Karpas-422 (cell line): ENCODE results near the gene LAMA3. TPM values are rescaled to one million over a fixed set of nuclear protein-coding genes. Genes with fewer than 3 reads are reported as not detected.
"Not testable (repeated sequence)": the region's sequence is repeated elsewhere in the genome, so short reads cannot be mapped to it uniquely, and the experiment has no call there.

Experiments used
- DNase-seq: peaks from one replicate; pipeline ENCODE4 v3.0.0-alpha.2; 2015
- H2AFZ ChIP-seq: fragments of 200-600 bp; sonication (generic); 2 replicates; pipeline ENCODE4 v1.6.1; 2014; ENCODE audit warnings: antibody characterized with exemption, low read length, mixed read lengths
- H3K27ac ChIP-seq: fragments of 200-600 bp; sonication (generic); 2 replicates; pipeline ENCODE4 v1.5.1; 2014; ENCODE audit warnings: mild to moderate bottlenecking, low read length, moderate library complexity
- H3K27me3 ChIP-seq: fragments of 200-600 bp; sonication (generic); 2 replicates; pipeline ENCODE4 v1.6.1; 2014; ENCODE audit warnings: low read length, mixed read lengths
- H3K36me3 ChIP-seq: fragments of 200-600 bp; sonication (generic); 2 replicates; pipeline ENCODE4 v1.6.1; 2014; ENCODE audit warnings: low read length, mixed read lengths; ENCODE audit not compliant: insufficient read depth
- H3K4me1 ChIP-seq: fragments of 200-600 bp; sonication (generic); 2 replicates; pipeline ENCODE4 v1.6.1; 2014; ENCODE audit warnings: mild to moderate bottlenecking, low read length, mixed read lengths
- H3K4me2 ChIP-seq: fragments of 200-600 bp; sonication (generic); 2 replicates; pipeline ENCODE4 v1.6.1; 2014; ENCODE audit warnings: low read length, low read depth, mild to moderate bottlenecking; ENCODE audit not compliant: poor library complexity, severe bottlenecking
- H3K4me3 ChIP-seq: fragments of 200-600 bp; sonication (generic); 2 replicates; pipeline ENCODE4 v1.5.1; 2014; ENCODE audit warnings: mild to moderate bottlenecking, antibody characterized with exemption, low read length, mixed read lengths
- H3K79me2 ChIP-seq: fragments of 200-600 bp; sonication (generic); 2 replicates; pipeline ENCODE4 v1.6.1; 2014; ENCODE audit warnings: mild to moderate bottlenecking, low read length, mixed read lengths
- H3K9ac ChIP-seq: fragments of 200-600 bp; sonication (generic); 2 replicates; pipeline ENCODE4 v1.6.0; 2014; ENCODE audit warnings: low read length
- H3K9me2 ChIP-seq: fragments of 200-600 bp; sonication (generic), shearing (Covaris generic); replicated peaks from 2 replicates; pipeline ENCODE4 v1.6.0; 2014; ENCODE audit warnings: mild to moderate bottlenecking, low read length, moderate library complexity; ENCODE audit not compliant: insufficient read depth
- H3K9me3 ChIP-seq: fragments of 300-700, 200-600 bp; sonication (generic); 2 replicates; pipeline ENCODE4 v1.6.1; 2014; ENCODE audit warnings: low read length, mixed read lengths
- H4K20me1 ChIP-seq: fragments of 200-600 bp; sonication (generic); 2 replicates; pipeline ENCODE4 v1.6.1; 2014; ENCODE audit warnings: mild to moderate bottlenecking, antibody characterized with exemption, low read length, low read depth; ENCODE audit not compliant: insufficient read depth
- total RNA-seq: library from RNA; depleted of rRNA; stranded (reverse); fragments of >200 nt; shearing (Covaris generic); gene quantifications from 2 replicates; pipeline ENCODE4 v1.2.3, GENCODE V29; 2014; ENCODE audit warnings: low replicate concordance

The LAMA3 gene
- total RNA-seq, 1 experiment from 2014 or later: not detected

- not testable (repeated sequence) for DNase-seq, H3K4me2 ChIP-seq, H3K9me3 ChIP-seq, H3K27ac ChIP-seq, H3K9ac ChIP-seq, H3K4me1 ChIP-seq, H3K4me3 ChIP-seq, H3K27me3 ChIP-seq, H3K79me2 ChIP-seq, H2AFZ ChIP-seq, H4K20me1 ChIP-seq, H3K9me2 ChIP-seq, H3K36me3 ChIP-seq
These were observed 52.7 kb downstream of the LAMA3 start for GRCh38 chr18:23741967-23742366.

GRCh38 chr18:23743733-23744333 lies 54.6 kb downstream of the LAMA3 start:
- Histone ChIP-seq H3K9me3 (no peaks in the 10 kb centered on the region), H3K4me3 (no peak overlapping the region), H3K9me2 (no peaks in the 10 kb centered on the region), H3K4me1 (no peaks in the 10 kb centered on the region), H3K27ac (no peak overlapping the region), H3K79me2 (no peaks in the 10 kb centered on the region), H4K20me1 (no peaks in the 10 kb centered on the region), H3K9ac (no peak overlapping the region), H3K27me3 (no peaks in the 10 kb centered on the region), H3K36me3 (no peaks in the 10 kb centered on the region), H2AFZ (no peak overlapping the region), H3K4me2 (no peak overlapping the region)
- DNase-seq: no peak

GRCh38 chr18:23745366-23745765 lies 56.1 kb downstream of the LAMA3 start:
- Histone ChIP-seq H3K9ac (no peak overlapping the region), H3K4me1 (no peaks in the 10 kb centered on the region), H3K4me3 (no peak overlapping the region), H3K9me2 (no peaks in the 10 kb centered on the region), H2AFZ (no peak overlapping the region), H3K27ac (no peak overlapping the region), H3K79me2 (no peaks in the 10 kb centered on the region), H3K9me3 (no peaks in the 10 kb centered on the region), H3K4me2 (no peak overlapping the region), H3K27me3 (no peaks in the 10 kb centered on the region), H3K36me3 (no peaks in the 10 kb centered on the region), H4K20me1 (no peaks in the 10 kb centered on the region)
- DNase-seq: no peak

GRCh38 chr18:23746851-23747250 lies 57.6 kb downstream of the LAMA3 start:
- H4K20me1 ChIP-seq: no peaks in the 10 kb centered on the region
- H3K27me3 ChIP-seq: no peaks in the 10 kb centered on the region
- no peak overlapping the region for H3K9ac ChIP-seq
- no peak overlapping the region for H3K4me3 ChIP-seq
- no peak overlapping the region for H2AFZ ChIP-seq
- DNase-seq: no peak
- no peaks in the 10 kb centered on the region for H3K4me1 ChIP-seq
- no peak overlapping the region for H3K4me2 ChIP-seq
- no peaks in the 10 kb centered on the region for H3K9me3 ChIP-seq
- no peaks in the 10 kb centered on the region for H3K79me2 ChIP-seq
- H3K36me3 ChIP-seq: no peaks in the 10 kb centered on the region
- H3K9me2 ChIP-seq: no peaks in the 10 kb centered on the region
- H3K27ac ChIP-seq: no peak overlapping the region

GRCh38 chr18:23752363-23752762 lies 63.1 kb downstream of the LAMA3 start:
- Histone ChIP-seq H3K4me2 (no peak overlapping the region), H3K9ac (no peak overlapping the region), H3K27ac (no peak overlapping the region), H3K27me3 (no peaks in the 10 kb centered on the region), H3K4me1 (no peaks in the 10 kb centered on the region), H2AFZ (no peak overlapping the region), H3K4me3 (no peak overlapping the region), H3K9me2 (no peaks in the 10 kb centered on the region), H3K9me3 (no peaks in the 10 kb centered on the region), H3K36me3 (no peaks in the 10 kb centered on the region), H3K79me2 (no peaks in the 10 kb centered on the region), H4K20me1 (no peaks in the 10 kb centered on the region)
- DNase-seq: no peak

GRCh38 chr18:23752796-23753195 lies 63.5 kb downstream of the LAMA3 start:
- no peak overlapping the region for H3K27ac ChIP-seq
- H4K20me1 ChIP-seq: no peaks in the 10 kb centered on the region
- H3K4me1 ChIP-seq: no peaks in the 10 kb centered on the region
- no peaks in the 10 kb centered on the region for H3K27me3 ChIP-seq
- H3K9ac ChIP-seq: no peak overlapping the region
- H3K4me3 ChIP-seq: no peak overlapping the region
- no peaks in the 10 kb centered on the region for H3K9me2 ChIP-seq
- no peak overlapping the region for H3K4me2 ChIP-seq
- no peaks in the 10 kb centered on the region for H3K79me2 ChIP-seq
- no peak for DNase-seq
- H3K36me3 ChIP-seq: no peaks in the 10 kb centered on the region
- H3K9me3 ChIP-seq: no peaks in the 10 kb centered on the region
- no peak overlapping the region for H2AFZ ChIP-seq

GRCh38 chr18:23756590-23757436 lies 67.6 kb downstream of the LAMA3 start:
- no peaks in the 10 kb centered on the region for H3K27me3 ChIP-seq
- no peak overlapping the region for H3K4me2 ChIP-seq
- no peaks in the 10 kb centered on the region for H3K9me3 ChIP-seq
- no peak overlapping the region for H3K27ac ChIP-seq
- H3K9ac ChIP-seq: no peak overlapping the region
- H3K9me2 ChIP-seq: no peaks in the 10 kb centered on the region
- H3K36me3 ChIP-seq: no peaks in the 10 kb centered on the region
- H3K79me2 ChIP-seq: no peaks in the 10 kb centered on the region
- no peak for DNase-seq
- H2AFZ ChIP-seq: no peak overlapping the region
- H3K4me3 ChIP-seq: no peak overlapping the region
- H4K20me1 ChIP-seq: no peaks in the 10 kb centered on the region
- H3K4me1 ChIP-seq: no peaks in the 10 kb centered on the region

- no peaks in the 10 kb centered on the region for H4K20me1 ChIP-seq
- H3K79me2 ChIP-seq: no peaks in the 10 kb centered on the region
- no peaks in the 10 kb centered on the region for H3K4me1 ChIP-seq
- no peaks in the 10 kb centered on the region for H3K27me3 ChIP-seq
- no peak for DNase-seq
- H2AFZ ChIP-seq: no peak overlapping the region
- no peak overlapping the region for H3K27ac ChIP-seq
- no peak overlapping the region for H3K9ac ChIP-seq
- no peak overlapping the region for H3K4me2 ChIP-seq
- H3K9me3 ChIP-seq: no peaks in the 10 kb centered on the region
- no peaks in the 10 kb centered on the region for H3K9me2 ChIP-seq
- no peak overlapping the region for H3K4me3 ChIP-seq
- H3K36me3 ChIP-seq: no peaks in the 10 kb centered on the region
These were observed 68.1 kb downstream of the LAMA3 start for GRCh38 chr18:23757437-23757733.
